ENCODE measurements around the gene CLDN24.

Gene CLDN24

DNA sequence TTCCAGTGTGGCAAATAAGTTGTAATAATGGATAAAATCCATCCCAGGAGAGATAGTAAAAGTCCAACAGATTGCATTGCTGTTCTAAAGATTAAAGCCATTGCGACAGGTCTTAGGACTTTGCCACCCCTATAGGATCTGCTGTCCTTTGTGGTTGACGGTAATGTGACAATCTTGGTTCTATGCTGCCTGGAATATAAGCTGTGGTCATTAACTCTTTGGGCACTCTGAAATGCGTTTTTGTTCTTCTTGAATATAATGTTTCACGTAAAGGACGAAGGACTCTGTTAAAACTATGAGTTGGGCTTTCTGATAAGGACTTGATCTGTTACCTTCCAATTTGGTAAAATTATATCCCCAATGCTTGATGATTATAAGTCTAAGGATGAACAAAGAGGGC, at the start of gene CLDN24:
Gene CLDN24 (minus strand): TSS at position 101 of the 400 bp plus-strand sequence. CDS start 0 bp downstream, at position 101.
- DNase-seq (ENCODE audit: low read depth): no peak

DNA sequence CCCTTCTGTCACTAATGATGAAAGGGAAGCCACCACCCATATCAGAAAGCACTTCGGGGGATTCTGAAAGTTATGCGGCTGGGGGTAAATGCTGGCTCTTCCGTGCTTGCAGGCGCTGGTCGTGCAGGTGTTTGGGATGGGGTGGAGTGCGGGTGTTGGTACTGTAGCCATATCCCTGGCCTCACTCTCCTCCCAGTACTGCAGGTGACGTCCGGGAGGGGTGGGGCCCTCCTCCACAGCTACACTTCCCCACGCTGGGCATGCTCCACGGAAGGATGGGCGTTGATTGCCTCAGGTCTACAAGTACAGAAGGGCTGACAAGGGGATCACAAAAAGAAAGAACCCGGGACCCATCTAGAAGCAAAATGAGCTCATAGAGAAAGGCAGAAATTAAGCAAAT, 48.6 kb upstream of the CLDN24 start:
- DNase-seq (ENCODE audit: low read depth): no peak

DNA sequence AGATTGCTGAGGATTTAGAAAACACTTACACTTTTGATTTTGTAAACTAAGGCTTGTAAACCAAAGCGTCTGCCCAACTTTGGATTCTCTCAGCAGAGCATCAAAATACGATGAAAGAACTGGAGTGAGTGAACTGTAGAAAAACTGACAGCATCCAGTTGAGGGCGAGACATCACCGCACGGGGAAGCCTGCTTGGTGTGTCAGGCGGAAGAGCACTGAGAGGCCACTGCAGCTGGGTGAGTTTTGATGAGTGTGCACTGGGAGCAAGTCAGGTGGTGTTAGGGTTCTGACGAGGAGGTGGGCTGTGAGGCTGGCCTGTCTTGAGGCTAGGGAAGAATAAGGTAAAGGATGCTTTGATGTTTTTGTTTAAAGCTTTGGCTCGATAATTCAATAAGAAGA, 46.8 kb upstream of the CLDN24 start:
- no peak for DNase-seq (ENCODE audit: low read depth)

DNA sequence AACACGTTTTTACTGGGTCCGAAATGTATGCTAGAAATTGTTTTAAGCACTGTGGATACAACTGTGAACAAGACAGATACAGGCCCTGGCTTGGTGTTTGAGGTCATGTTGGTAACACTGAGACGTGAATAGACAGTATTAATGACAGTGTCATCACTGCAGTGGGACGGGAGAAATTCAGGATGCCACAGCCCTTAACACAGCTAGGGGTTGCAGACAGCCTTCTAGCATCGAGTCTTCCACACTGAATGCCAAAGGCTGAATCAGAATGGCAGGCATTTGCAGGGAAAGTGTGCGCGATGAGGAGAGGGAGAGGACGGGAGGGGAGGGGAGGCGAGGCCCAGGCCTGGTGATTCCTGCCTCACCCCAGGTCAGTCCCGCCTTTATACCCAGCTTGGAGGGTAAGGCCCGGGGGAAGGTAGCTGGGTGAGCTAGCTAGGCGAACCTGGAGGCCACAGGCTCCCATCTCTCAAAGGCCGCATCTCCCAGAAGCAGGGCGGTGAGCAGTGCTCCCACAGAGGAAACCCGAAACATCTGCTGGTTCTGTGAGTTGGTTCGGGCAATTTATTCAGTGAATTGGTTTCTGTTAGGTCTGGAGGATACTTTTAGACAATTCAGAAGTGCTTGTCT, 44.1 kb upstream of the CLDN24 start:
- DNase-seq (ENCODE audit: low read depth): no peak

GRCh38 chr4:183364025-183364424, 41.8 kb upstream of the CLDN24 start:
- DNase-seq (ENCODE audit: low read depth): no peak

DNA sequence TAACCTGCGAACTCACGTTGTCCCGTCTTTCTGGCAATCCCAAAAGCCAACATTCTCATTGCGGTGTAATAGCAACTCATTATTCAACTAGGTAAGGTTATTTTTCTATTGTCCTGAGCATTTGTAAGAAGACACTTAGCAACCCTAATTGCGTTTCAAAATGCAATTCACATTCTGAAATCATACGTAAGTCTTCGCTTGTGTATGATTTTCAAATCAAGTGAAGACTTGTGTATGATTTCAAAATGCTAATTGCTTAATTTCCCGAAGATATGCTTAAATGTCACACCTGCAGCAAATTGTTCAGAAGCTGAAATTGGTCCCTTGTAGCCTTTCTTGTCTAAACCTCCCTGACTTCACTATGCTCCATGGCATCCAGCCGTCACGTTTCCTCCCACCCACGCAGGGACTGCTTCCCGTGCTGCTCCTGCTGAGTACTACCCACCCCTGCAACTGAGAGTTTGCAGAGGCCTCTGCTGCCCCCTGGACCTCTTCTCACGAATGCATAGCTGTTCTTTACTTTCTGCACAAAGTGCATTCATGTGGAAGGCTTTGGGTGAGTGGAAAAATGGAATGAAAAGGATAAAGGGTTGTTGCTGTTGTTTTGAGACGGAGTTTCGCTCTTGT, 40.8 kb upstream of the CLDN24 start:
- no peak for DNase-seq (ENCODE audit: low read depth)

DNA sequence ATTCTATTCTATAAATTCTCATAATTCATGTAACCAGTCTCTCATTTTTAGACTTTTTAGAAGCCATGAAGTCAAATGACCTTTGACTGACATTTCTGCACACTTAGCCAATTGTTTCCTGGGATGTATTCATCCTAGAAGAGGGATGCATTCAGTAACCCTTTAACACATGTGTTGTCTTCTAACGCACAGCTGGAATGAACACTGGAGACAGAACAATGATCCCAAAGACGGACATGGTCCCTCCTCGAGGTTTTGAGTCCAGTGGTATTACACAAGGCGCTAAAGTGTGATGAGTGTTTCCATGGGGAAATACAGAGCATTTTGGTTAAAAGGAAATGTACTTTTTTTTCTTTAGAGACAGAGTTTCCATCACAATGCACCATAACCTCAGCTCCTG, 39.8 kb upstream of the CLDN24 start:
- no peak for DNase-seq (ENCODE audit: low read depth)

- no peak for DNase-seq (ENCODE audit: low read depth)
Measured at GRCh38 chr4:183360161-183360919, 38.1 kb upstream of the CLDN24 start.

GRCh38 chr4:183358215-183358755, 36.1 kb upstream of the CLDN24 start:
- no peak for DNase-seq (ENCODE audit: low read depth)

DNA sequence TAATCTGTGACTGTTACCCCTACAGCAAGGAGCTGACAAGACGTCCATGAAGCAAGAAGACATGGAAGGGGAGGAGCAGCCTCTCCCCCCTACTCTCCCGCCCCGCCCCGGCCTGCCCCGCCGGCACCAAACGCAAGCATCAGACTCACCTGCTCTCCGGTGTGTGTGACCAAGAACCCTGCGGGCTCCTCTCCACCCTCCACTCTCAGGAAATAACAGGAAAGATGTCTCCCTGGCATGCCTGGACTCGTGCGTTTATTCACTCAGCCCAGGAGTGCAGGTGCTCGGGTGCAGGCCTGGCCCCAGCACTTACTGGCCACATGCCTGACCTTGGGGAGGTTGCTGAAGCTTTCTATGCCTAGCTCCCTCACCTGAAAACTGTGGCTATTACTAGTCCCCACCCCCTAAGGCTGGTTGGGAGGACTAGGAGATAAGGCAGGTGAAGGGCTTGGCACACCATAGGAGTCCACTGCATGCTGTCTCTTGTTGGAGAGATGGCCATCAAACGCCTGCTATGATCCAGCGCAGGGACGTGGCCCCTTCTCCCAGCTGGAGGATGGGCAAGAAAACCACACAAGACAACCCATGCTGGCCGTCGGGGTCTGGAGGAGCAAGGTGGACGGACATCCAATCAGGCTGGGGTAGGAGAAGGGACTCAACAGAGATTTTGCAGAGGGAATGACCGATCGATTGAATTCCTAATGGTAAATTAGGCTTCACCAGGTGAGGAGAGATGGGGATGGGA, 34.9 kb upstream of the CLDN24 start:
- no peak for DNase-seq (ENCODE audit: low read depth)

GRCh38 chr4:183356173-183356830, 34.1 kb upstream of the CLDN24 start:
- DNase-seq (ENCODE audit: low read depth): no peak

DNA sequence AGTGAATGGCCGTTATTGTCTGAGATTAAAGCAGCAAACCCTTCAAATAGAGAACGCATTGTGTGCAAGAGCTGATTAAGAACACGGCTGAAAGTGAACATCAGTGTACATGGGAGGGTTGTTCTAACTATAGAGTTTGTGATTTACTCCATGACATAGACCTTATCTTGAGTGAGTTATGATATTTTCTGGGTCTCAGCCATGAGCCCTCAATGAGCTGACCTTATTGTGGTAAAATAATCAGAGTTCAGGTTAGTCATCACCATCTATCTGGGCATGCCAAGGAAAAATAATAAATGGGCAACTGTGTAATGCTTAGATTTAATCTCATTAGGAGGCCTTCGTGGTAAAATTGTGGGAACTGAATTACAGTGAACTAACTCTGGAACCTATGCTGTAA, 33.2 kb upstream of the CLDN24 start:
- no peak for DNase-seq (ENCODE audit: low read depth)

GRCh38 chr4:183354219-183354618, 32.0 kb upstream of the CLDN24 start:
- no peak for DNase-seq (ENCODE audit: low read depth)

DNA sequence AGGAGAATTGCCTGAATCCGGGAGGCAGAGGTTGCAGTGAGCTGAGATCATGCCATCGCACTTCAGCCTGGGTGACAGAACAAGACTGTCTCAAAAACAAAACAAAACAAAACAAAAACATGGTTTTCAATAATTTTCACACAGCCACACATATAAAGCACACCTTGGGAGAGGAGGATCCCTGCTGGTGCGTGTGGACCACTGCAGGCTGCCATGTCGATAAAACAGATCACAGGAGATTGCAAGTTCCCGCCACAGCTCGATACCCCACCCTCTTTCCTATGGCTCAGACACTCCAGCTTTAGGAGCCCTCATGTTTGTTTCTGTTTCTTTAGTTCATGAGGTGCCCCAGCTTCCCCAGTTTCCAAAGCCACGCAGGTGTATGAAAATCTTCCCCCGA, 31.3 kb upstream of the CLDN24 start:
- no peak for DNase-seq (ENCODE audit: low read depth)

DNA sequence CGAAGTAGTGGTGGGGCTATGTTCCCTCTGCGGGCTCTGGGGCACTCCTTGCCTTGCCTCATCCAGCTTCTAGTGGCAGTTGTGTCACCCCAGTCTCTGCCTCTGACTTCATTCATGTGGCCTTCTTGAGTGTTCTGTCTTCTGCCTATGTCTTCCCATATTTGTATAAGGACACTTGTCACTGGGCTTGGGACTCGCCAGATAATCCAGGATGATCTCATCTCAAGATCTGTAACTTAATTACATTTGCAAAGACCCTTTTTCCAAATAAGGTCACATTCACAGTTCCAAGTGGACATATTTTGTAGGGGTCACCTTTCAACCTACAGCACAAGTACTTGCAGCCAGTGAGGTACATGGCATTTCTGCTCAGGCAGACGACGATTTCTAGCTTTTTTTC, 30.3 kb upstream of the CLDN24 start:
- no peak for DNase-seq (ENCODE audit: low read depth)

GRCh38 chr4:183350317-183351071, 28.3 kb upstream of the CLDN24 start:
- DNase-seq (ENCODE audit: low read depth): no peak

DNA sequence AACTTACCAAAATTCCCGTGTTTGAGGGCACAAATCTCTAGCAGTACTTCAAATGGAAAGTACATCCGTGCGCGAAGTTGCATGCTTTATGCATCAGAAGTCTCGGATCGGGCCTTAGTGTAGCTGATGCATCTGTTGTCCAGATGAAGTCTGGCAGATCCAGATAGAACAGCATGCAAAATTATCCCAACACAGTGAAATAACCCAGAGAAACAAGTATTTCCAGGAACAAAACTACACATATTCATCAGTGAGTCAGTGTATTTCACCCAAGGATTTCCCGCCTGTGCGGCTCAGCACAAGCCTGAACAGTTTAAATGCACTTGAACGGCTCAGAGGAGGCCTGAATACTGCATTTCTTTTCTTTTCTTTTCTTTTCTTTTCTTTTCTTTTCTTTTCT, 27.4 kb upstream of the CLDN24 start:
- DNase-seq (ENCODE audit: low read depth): no peak

DNA sequence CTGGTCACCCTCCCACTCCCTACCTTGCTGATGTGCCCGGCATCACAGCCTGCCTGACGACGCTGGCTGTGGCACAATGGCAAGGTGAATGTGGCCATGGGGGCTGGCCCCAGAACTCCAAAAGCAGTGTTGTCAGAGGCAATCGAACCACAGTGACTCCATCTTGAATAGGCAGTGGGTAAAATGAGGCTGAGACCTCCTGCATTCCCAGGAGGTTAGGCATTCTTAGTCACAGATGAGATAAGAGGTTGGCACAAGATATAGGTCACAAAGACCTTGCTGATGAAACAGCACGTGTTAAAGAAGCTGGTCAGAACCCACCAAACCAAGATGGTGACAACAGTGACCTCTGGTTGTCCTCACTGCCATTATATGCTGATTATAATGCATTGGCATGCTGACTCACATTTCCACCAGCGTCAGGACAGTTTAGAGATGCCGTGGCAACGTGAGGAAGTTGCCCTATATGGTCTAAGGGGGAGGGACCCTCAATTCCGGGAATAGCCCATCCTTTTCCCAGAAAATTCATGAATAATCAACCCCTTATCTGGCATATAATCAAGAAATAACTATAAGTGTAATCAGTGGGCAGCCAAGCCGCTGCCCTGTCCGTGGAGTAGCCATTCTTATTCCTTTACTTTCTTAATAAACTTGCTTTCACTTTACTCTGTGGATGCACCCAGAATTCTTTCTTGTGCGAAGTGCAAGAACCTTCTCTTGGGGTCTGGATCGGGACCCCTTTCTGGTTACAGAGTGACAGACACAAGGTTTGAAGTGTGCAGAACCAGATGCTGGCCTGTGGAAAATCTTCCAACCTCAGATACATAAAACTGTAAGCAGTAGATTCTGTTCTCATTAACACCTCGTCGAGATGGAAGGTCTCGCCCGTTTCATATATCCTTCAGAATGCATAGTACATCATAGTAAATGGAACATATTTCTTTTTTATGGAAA, 26.8 kb upstream of the CLDN24 start:
- DNase-seq (ENCODE audit: low read depth): no peak

GRCh38 chr4:183348136-183348535, 25.9 kb upstream of the CLDN24 start:
- no peak for DNase-seq (ENCODE audit: low read depth)

DNA sequence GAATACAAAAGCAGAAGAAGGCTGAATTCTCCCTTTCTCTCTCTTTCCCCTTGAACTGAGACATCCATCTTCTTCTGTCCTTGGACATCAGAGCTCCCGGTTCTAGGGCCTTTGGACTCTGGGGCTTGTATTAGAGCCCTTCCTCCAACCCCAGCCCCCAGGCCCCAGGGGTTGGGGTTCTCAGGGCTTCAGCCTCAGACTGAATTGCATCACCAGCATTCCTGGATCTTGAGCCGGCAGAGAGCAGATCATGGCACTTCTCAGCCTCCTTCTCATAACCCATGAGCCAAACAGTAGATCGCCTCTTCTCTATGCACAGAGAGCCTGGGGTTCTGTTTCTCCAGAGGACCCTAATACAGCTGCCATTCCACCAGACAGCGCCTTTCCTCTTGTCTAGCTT, 25.3 kb upstream of the CLDN24 start:
- no peak for DNase-seq (ENCODE audit: low read depth)
